Activated T-helper 9 cell treated with anti-CD3 and anti-CD28 coated beads, Interleukin-2, amount 50 U/mL, for 16 hours (primary cell): ENCODE data around the gene CNPY1.

Experiments used
- DNase-seq: peaks from one replicate; pipeline ENCODE4 v3.0.0-alpha.2; 2020; ENCODE audit warnings: low read depth

Gene CNPY1

GRCh38 chr7:155466142-155466813 is 80.1 kb downstream of the CNPY1 start:
- DNase-seq = no peak

- DNase-seq = no peak
These were observed 80.6 kb downstream of the CNPY1 start for GRCh38 chr7:155465761-155466141.

GRCh38 chr7:155464948-155465739 is 81.2 kb downstream of the CNPY1 start:
- DNase-seq = no peak

- no peak for DNase-seq
These were observed 82.2 kb downstream of the CNPY1 start for GRCh38 chr7:155464183-155464582.

- no peak for DNase-seq
These were observed 83.1 kb downstream of the CNPY1 start for GRCh38 chr7:155463114-155463811.

GRCh38 chr7:155462163-155462735 is 84.1 kb downstream of the CNPY1 start:
- no peak for DNase-seq

- no peak for DNase-seq
These were observed 84.7 kb downstream of the CNPY1 start for GRCh38 chr7:155461631-155462030.

- DNase-seq = no peak
These were observed 85.3 kb downstream of the CNPY1 start for GRCh38 chr7:155460926-155461613.

- no peak for DNase-seq
These were observed 86.5 kb downstream of the CNPY1 start for GRCh38 chr7:155459700-155460461.

GRCh38 chr7:155458878-155459699 is 87.3 kb downstream of the CNPY1 start:
- DNase-seq = no peak

- DNase-seq = no peak
These were observed 88.1 kb downstream of the CNPY1 start, which contains the start of gene EN2 for GRCh38 chr7:155458111-155458877. Gene EN2 (plus strand): TSS chr7:155458129. CDS start chr7:155458378, 249 bp downstream.

GRCh38 chr7:155457544-155458110 is 88.7 kb downstream of the CNPY1 start:
- no peak for DNase-seq

GRCh38 chr7:155456738-155457543 is 89.4 kb downstream of the CNPY1 start:
- no peak for DNase-seq

GRCh38 chr7:155455776-155456737 is 90.3 kb downstream of the CNPY1 start:
- no peak for DNase-seq

GRCh38 chr7:155455132-155455693 is 91.1 kb downstream of the CNPY1 start:
- DNase-seq = no peak
